DMS 273 (cell line): ENCODE measurements around the gene DNAH17.
A peak's percentile ranks its signal among the peaks of the same experiment; 100 is the strongest.

Experiments
- DNase-seq: peaks from one replicate; lab custom pipeline; 2025; ENCODE audit not compliant: unreplicated experiment; lab: John Stamatoyannopoulos, UW

DNAH17 gene, protein sequence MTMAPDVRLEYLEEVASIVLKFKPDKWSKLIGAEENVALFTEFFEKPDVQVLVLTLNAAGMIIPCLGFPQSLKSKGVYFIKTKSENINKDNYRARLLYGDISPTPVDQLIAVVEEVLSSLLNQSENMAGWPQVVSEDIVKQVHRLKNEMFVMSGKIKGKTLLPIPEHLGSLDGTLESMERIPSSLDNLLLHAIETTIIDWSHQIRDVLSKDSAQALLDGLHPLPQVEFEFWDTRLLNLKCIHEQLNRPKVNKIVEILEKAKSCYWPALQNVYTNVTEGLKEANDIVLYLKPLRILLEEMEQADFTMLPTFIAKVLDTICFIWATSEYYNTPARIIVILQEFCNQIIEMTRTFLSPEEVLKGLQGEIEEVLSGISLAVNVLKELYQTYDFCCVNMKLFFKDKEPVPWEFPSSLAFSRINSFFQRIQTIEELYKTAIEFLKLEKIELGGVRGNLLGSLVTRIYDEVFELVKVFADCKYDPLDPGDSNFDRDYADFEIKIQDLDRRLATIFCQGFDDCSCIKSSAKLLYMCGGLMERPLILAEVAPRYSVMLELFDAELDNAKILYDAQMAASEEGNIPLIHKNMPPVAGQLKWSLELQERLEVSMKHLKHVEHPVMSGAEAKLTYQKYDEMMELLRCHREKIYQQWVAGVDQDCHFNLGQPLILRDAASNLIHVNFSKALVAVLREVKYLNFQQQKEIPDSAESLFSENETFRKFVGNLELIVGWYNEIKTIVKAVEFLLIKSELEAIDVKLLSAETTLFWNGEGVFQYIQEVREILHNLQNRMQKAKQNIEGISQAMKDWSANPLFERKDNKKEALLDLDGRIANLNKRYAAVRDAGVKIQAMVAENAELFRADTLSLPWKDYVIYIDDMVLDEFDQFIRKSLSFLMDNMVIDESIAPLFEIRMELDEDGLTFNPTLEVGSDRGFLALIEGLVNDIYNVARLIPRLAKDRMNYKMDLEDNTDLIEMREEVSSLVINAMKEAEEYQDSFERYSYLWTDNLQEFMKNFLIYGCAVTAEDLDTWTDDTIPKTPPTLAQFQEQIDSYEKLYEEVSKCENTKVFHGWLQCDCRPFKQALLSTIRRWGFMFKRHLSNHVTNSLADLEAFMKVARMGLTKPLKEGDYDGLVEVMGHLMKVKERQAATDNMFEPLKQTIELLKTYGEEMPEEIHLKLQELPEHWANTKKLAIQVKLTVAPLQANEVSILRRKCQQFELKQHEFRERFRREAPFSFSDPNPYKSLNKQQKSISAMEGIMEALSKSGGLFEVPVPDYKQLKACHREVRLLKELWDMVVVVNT (N-terminal part only)

DNA sequence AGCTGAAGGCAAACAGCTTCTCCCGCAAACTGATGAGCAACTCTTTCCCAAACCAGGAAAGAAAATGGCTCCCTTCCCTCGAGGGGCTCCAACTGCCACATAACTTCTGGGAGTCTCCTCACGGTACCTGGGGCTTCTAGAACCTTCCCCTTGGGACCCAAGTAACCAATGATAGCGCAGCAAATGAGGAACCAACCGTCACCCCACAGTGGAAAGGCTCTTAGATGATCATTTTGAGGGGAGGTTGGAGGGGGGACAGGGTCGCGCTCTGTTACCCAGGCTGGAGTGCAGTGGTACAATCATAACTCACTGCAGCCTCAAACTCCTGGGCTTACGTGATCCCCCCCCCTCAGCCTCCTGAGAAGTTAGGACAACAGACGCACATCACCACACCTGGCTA, at the start of gene DNAH17:
Gene DNAH17 (minus strand): TSS at position 101 of the 400 bp plus-strand sequence. CDS start 2,339 bp downstream, outside the sequence.
- no peak for DNase-seq

DNA sequence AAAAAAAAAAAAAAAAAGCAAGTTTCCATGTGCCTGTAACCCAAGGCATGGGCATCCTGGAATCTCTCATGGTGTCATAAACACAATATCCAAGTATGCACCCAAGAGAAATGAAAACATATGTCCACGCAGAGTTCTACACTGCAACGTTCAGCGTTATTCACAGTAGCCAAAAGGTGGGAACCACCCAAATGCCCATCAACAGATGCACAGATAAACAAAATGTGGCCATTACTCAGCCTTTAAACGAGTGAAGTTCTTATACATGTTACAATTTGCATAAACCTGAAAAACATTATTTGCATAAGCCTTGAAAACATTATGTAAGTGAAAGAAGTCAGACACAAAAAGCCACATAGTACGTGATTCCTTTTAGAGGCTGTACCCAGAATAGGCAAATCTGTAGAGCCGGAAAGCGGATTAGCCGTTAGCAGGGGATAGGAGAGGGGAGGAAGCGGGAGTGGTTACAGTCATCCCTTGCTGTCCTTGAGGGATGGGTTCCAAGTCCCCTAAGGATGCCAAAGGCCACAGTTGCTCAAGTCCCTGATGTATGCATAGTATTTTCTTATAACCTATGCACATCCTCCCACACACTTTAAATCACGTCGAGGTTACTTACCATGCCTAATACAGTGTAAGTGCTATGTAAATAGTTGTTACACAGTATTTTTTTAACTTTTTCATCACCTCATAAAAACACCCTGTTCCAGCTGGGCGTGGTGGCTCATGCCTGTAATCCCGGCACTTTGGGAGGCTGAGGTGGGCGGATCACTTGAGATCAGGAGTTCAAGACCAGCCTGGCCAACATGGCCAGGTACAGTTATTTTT, 47.3 kb upstream of the DNAH17 start:
- no peak for DNase-seq

DNA sequence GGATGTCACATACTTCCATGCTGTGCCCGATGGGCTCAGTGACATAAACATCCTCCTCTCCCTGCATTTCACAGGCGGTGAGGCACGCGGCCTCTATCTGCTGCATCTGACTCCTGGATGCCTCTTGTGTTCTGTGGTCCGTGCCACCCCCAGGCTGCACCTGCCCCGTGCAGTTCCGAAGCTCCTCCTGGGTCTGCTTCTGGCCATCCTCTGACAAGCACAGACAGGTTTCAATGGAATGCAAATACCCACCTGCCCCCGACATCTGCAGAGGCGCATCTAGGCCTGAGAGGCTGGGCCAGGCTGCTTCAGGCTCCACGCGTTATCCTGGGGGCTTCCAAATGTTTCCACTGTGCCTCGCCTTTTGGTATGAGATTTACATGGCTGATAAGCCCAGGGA, 46.3 kb upstream of the DNAH17 start:
- no peak for DNase-seq

DNA sequence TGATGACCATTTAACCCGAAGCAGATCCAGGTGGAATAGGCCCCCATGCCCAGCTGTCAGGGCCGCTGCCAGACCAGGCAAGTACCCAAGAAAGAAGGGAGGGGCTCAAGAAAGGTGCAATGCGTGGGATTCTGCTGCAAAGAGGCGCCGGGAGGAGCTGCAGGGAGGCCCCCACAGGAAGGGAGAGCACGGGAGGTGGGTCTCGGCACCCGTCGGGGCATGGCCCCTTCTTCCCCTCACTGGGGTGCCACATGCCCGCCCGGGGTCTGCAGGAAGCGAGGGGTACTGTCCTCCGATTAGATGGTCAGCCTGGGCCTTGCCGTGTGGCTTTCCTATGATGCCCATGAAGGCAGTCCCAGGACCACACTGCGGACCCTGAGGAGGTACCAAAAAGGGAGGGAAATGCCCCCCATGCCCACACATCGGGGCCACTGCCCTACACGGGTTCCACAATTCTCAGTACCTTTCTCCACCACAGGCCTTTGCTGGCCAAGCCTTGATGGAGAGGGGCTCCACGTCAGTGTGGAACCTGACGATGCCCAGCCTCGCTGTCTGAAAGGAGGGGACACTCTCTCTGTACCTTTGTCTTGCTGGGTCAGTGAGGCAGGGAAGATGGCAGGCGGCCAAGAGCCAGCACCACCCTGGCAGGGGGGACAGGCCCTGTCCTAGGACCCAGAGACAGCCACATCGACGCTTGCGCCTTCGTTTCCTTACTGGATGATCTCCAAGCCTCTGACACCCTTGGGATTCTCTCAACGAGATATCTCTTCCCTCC, 45.5 kb upstream of the DNAH17 start:
- DNase-seq: no peak

GRCh38 chr17:78621720-78622490, 44.7 kb upstream of the DNAH17 start:
- DNase-seq: no peak

GRCh38 chr17:78620099-78620498, 42.9 kb upstream of the DNAH17 start:
- no peak for DNase-seq

GRCh38 chr17:78619334-78619733, 42.1 kb upstream of the DNAH17 start:
- DNase-seq: no peak

DNA sequence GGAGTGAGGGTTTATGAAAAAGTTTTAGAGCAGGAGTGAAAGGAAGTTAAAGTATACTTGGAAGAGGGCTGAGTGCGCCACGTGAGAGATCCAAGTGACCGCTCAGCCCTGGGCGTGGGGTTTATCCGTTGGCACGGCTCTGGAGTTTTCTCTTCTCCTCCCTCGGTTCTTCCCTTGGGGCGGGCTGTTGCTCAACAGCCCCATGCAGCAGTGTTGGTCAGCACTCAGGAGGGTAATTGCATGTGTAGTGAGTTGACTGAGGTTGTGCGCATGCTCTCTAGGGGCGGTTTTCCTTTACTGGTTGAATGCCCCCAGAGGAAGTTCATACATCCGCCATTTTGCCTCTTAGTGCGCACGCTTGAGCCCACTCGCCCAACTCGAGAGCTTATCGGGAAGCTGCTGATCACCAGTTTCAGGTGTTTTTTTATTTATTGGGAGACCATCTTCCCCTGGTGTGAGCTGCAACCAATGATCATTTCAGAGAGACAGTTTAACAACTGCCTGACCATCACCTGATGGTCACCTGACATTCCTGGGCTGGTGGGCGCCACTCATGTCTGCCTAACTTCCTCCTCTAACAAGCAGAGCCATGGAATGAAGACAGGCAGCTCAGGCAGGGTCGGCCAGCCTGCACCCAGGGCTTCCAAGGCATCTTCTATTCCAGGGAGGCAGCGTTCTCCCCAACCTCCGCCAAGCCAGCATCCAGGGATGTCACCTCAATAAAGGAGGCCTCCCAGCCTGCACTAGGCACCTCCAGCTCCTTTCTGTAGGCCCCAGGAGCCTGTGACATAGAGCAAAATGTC, 41.3 kb upstream of the DNAH17 start:
- DNase-seq: no peak

DNA sequence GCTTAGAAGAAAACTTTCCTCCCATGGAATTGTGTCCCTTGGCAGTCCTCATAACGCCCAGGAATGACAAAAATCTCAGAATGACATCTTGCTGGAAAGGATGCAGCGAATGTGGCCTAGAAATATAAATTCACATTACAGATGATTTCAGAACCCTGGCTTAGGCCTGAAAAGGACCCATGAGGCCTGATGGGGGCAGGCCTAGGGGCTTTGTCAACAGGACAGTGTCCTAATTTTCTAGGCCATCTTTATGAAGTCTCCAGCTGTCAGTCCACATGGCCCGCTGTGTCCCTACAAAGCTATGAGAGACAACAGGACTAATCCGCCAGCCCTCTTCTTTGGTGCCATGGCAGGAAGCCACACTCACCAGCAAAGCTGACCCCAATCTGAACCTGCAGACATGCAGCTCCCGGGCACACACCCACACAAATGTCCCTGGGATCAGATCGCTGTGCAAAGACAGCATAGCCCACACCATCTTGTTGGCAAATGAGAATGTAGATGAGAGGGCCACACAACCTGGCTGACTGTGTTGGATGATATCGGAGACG, 40.4 kb upstream of the DNAH17 start:
- peak; percentile 76 for DNase-seq

DNA sequence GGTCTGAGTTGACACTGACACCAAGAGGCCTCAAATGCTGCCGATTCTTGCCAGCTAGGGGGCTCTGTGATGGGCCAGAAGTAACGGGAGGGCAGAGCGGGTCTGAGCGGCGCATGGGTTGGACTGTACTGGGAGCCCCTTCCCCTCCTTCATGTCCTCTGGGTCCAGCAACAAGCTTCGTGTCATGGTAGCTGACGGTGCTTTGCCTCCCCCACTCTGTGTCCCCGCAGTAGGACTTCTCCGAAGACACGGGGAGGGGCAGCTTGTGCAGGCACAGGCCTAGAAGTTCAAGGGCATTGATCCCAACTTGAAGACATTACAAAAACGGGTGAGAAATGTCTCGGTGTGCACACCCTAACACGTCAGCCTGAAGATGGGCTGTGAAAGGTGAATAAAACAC, 39.8 kb upstream of the DNAH17 start:
- DNase-seq: no peak

DNA sequence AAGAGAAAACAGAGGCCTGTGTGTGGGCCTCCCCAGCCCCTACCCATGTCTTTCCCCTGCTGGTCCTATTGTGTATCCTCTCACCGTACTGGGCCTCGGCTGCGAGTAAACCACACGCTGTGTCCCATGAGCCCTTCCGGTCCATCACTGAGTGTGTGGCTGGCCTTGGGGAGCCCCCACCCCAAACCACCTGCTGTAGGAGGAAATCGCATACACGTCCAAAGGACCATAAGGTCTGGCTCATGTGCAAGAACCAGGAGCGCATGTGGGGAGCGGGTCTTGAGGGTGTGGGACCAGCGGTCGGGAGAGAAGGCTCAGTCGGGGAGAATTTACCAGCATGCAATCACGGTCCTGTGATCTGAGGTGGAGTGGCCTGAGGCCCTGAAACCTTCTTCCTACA, 38.4 kb upstream of the DNAH17 start:
- no peak for DNase-seq

GRCh38 chr17:78613416-78613815, 36.2 kb upstream of the DNAH17 start:
- peak; percentile 34 for DNase-seq

DNA sequence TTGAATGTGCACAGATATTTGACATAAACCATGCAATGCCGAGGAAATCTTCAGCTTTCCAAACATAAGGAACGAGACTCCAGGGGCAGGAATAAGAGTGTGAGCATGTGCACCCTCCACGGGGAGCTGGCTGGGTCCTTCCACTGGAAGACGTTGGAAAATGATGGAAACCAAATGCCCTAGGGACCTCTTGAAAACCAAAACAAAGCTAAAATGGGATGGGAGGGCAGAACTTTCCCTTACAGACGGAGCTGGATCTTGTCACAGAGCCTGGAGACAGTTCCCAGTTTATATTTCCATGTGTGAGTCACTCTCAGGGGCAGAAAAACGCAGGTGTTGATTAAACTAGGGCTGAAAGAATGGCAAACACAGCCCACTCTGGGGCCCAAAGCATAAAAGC, 34.4 kb upstream of the DNAH17 start:
- no peak for DNase-seq

DNA sequence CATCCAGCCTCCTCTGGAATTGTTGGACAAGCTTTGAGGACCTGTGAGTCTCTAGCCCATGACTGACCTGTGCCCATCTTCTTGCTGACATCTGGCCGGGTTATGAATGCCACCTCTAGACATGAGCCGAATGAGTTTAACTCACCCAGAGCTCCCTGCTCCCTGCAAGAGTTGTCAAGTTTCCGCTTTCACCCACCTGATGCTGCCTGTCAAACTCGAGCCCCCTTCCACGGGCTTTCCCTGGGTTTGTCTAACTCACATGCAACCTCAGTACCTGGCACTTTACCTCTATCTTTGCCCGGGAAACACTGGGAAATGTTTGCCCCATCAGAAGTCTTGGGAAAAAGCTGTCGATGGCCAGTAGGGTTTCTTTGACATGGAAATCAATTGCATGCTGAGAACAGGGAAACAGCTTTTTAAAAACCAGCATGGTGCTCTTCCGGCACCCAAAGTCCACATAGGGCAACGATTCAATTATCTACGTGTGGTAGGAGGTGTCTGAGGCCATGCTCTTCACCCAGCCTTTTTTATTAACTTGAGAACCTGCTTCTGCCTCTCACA, 33.8 kb upstream of the DNAH17 start:
- DNase-seq: no peak

DNA sequence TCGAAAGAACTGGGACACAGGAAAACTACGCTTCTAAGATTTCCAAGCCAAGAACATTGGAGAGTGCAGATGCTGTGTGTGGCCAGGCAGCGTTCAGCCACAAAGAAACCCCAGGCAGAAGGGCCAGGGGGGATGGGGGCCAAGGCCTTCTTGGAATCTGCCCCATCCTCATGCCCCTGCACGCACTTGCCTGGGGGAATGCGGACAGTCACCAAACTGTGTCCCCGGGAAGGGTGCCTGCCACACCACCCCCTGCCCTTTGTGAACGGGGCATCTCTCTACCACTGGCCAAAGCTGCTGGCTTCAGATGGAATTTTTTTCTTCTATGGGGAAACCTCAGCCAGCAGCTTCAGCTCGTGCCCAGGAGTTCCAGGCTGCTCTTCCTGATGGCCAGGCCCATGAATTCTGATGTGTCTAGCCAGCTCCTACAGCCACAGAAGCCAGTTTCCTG, 32.0 kb upstream of the DNAH17 start:
- DNase-seq: no peak

DNA sequence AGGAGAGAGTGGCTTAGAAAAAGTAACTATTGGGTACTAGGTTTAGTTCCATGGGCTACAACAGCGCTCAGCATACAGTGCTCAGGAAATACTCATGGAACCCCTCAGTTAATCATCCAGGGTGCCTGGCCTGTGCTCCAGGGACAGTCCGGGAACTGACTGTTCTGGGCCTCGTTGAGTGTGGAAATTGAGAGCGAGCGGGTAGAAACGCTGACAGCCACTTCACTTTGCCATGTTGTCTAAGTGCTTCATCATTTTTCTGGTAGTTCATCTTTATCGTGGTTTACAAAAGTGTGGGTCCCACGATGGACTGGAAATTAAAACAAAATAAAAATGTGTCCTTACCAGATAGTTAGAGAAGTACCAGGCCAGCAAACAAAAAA, 31.6 kb upstream of the DNAH17 start:
- DNase-seq: no peak

GRCh38 chr17:78608122-78608803, 31.1 kb upstream of the DNAH17 start:
- no peak for DNase-seq
